ENCODE results near the gene SLC17A2. TPM values are rescaled to one million over a fixed set of nuclear protein-coding genes. Genes with fewer than 3 reads are reported as not detected.

The SLC17A2 gene
- total and polyA plus RNA-seq, 2 of the 4 experiments (the other 2 are of a cell fraction): not detected

DNA sequence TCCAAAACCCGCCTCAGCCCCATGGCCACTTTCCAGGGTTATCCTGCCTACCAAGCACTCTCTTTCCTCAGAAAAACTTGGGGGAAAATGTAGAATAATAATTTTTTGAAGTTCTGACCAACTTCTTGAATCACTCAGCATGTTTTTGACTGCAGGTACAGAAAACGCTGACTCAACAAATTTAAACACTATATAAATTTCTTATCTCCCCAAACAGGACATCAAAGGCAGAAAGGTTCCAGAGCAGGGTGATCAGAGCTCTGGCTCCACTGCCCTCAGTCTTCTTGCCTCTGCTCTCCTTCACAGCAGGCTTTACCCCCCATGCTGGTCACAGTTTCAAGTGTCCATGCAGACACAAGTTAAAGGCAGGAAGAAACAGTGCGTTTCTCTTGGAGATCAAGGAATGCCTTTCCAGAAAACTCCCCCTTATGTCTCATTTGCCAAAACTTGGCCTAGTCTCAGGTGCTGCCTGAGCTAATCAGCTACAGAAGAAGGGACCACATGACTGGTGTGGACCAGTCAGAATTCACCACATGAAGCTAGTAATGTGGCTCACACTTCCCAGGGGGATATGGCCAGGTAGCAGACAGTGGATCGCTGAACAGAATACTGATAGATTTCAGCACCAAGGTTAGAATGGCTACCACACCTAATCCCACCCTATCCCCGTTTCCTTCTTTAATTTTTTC is 32.1 kb downstream of the SLC17A2 start:
- no peak overlapping the region for H4K91ac ChIP-seq (ENCODE audit: insufficient read depth, low read depth, low read length)
- dilution Hi-C loops (cut with HindIII; ENCODE audit: low sequenced_read_pairs, unreplicated experiment) (no loop called here), in situ Hi-C loops (cut with MboI; ENCODE audit: low sequenced_read_pairs) (no loop called here), intact Hi-C loops (cut with micrococcal nuclease) (no loop called here)
- no peak overlapping the region for H4K5ac ChIP-seq (ENCODE audit: low read depth, low read length)
- no peak overlapping the region for H3K23ac ChIP-seq (ENCODE audit: low read depth, low read length)
- no peak overlapping the region for H2BK20ac ChIP-seq (ENCODE audit: low read depth, low read length)
- H3K27ac ChIP-seq (ENCODE audit: insufficient read depth, low read length): no peak overlapping the region
- CTCF ChIA-PET: no interaction called here
- no peak overlapping the region for H2AK5ac ChIP-seq (ENCODE audit: low read depth, low read length)
- no peak overlapping the region for H3K9ac ChIP-seq (ENCODE audit: low read depth, low read length)
- no peak overlapping the region for H3K4me2 ChIP-seq (ENCODE audit: low read depth, low read length)
- ATAC-seq (ENCODE audit: low read depth) (no peak), DNase-seq (no peak)
- no peaks in the 10 kb centered on the region for H3K4me1 ChIP-seq (ENCODE audit: control insufficient read depth, insufficient read depth, low read length)
- H2AK9ac ChIP-seq (replicated peaks; ENCODE audit: low read depth, low read length, poor library complexity): no peak overlapping the region
- no TSS peak for BruUV-seq (replicated peaks)
- H3K9me3 ChIP-seq (ENCODE audit: control insufficient read depth, insufficient read depth, low read length): no peaks in the 10 kb centered on the region
- no peak overlapping the region for H2BK120ac ChIP-seq (ENCODE audit: low read depth, low read length)
- TF ChIP-seq, protein P1, sequence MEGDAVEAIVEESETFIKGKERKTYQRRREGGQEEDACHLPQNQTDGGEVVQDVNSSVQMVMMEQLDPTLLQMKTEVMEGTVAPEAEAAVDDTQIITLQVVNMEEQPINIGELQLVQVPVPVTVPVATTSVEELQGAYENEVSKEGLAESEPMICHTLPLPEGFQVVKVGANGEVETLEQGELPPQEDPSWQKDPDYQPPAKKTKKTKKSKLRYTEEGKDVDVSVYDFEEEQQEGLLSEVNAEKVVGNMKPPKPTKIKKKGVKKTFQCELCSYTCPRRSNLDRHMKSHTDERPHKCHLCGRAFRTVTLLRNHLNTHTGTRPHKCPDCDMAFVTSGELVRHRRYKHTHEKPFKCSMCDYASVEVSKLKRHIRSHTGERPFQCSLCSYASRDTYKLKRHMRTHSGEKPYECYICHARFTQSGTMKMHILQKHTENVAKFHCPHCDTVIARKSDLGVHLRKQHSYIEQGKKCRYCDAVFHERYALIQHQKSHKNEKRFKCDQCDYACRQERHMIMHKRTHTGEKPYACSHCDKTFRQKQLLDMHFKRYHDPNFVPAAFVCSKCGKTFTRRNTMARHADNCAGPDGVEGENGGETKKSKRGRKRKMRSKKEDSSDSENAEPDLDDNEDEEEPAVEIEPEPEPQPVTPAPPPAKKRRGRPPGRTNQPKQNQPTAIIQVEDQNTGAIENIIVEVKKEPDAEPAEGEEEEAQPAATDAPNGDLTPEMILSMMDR (conservative IDR thresholded peaks at IDR 0.05; ENCODE audit: low read depth, low read length): no peak
- TF ChIP-seq RFX5 (IDR thresholded peaks at IDR 0.05; ENCODE audit: low read depth, low read length) (no peak), MXI1 (IDR thresholded peaks at IDR 0.05; ENCODE audit: borderline replicate concordance, low read depth, low read length) (no peak), CHD1 (IDR thresholded peaks at IDR 0.05; ENCODE audit: low read depth, low read length) (no peak), MAFK (IDR thresholded peaks at IDR 0.05; ENCODE audit: low read depth, low read length) (peak; percentile 100), NFE2L2 (IDR thresholded peaks at IDR 0.05; ENCODE audit: low read depth, low read length) (no peak), CEBPB (IDR thresholded peaks at IDR 0.05; ENCODE audit: low read depth, low read length) (no peak)
- no peaks in the 10 kb centered on the region for H3K36me3 ChIP-seq (ENCODE audit: control insufficient read depth, insufficient read depth, low read length)
- H2AFZ ChIP-seq (replicated peaks; ENCODE audit: low read length, poor library complexity): no peak overlapping the region
- H3K79me1 ChIP-seq (ENCODE audit: low read depth in 1 of 2, low read length in 2 of 2): no peaks in the 10 kb centered on the region
- no peaks in the 10 kb centered on the region for H3K9me1 ChIP-seq (ENCODE audit: insufficient read depth, low read length)
- no peaks in the 10 kb centered on the region for H4K20me1 ChIP-seq (ENCODE audit: insufficient read depth, low read length)
- WGBS, 2 experiments (ENCODE audit: extremely low coverage in 2 of 2, insufficient read length in 1 of 2): 67% methylated on average over 1 of the region's 5 CpGs; no CpG with 5 or more reads in 1 of the 2 experiments
- H4K8ac ChIP-seq (ENCODE audit: low read depth in 2 of 2, low read length in 2 of 2): no peak overlapping the region
- H2BK5ac ChIP-seq (ENCODE audit: low read depth, low read length, poor library complexity, severe bottlenecking): no peak overlapping the region
- no peak overlapping the region for H2BK15ac ChIP-seq (ENCODE audit: low read depth, low read length)
- H3K56ac ChIP-seq (ENCODE audit: extremely low read depth, insufficient read depth, low read length): no peak overlapping the region
- H3K14ac ChIP-seq (replicated peaks; ENCODE audit: low read depth, low read length): no peak overlapping the region
- no peak overlapping the region for H3K18ac ChIP-seq (ENCODE audit: low read depth, low read length)
- H3K4me3 ChIP-seq (ENCODE audit: insufficient read depth, low read depth, low read length): no peak overlapping the region
- H3K4ac ChIP-seq (ENCODE audit: low read depth, low read length): no peak overlapping the region
- H3K27me3 ChIP-seq (ENCODE audit: control insufficient read depth, insufficient read depth, low read length): no peaks in the 10 kb centered on the region
- POLR2A ChIA-PET (ENCODE audit: unreplicated experiment): no interaction called here

Measured in IMR-90 (cell line).